ENCODE results near the gene WNT4.
A peak's percentile ranks its signal among the peaks of the same experiment; 100 is the strongest.

WNT4 gene

GRCh38 chr1:22163137-22163536 lies 20.2 kb upstream of the WNT4 start:
- no peak for DNase-seq

GRCh38 chr1:22159891-22160290 lies 17.0 kb upstream of the WNT4 start:
- DNase-seq: no peak

- no peak for DNase-seq
Measured at GRCh38 chr1:22158654-22159053, 15.8 kb upstream of the WNT4 start.

GRCh38 chr1:22157359-22157966 lies 14.6 kb upstream of the WNT4 start:
- DNase-seq: no peak

- DNase-seq: no peak
Measured at GRCh38 chr1:22155517-22155916, 12.6 kb upstream of the WNT4 start.

- DNase-seq: no peak
Measured at GRCh38 chr1:22154626-22155025, 11.7 kb upstream of the WNT4 start.

GRCh38 chr1:22153660-22154437 lies 11.0 kb upstream of the WNT4 start:
- no peak for DNase-seq

GRCh38 chr1:22150923-22151322 lies 8.0 kb upstream of the WNT4 start:
- DNase-seq: no peak

GRCh38 chr1:22142315-22143064 lies 407 bp downstream of the WNT4 start:
- DNase-seq: no peak

- no peak for DNase-seq
Measured at GRCh38 chr1:22141554-22142314, 1.2 kb downstream of the WNT4 start.

- no peak for DNase-seq
Measured at GRCh38 chr1:22140694-22141093, 2.2 kb downstream of the WNT4 start.

GRCh38 chr1:22139817-22140216 lies 3.1 kb downstream of the WNT4 start:
- DNase-seq: no peak

GRCh38 chr1:22139066-22139594 lies 3.8 kb downstream of the WNT4 start:
- no peak for DNase-seq

- no peak for DNase-seq
Measured at GRCh38 chr1:22137004-22137720, 5.7 kb downstream of the WNT4 start.

- DNase-seq: no peak
Measured at GRCh38 chr1:22133931-22134324, 9.0 kb downstream of the WNT4 start.

GRCh38 chr1:22133247-22133930 lies 9.5 kb downstream of the WNT4 start:
- DNase-seq: no peak

- no peak for DNase-seq
Measured at GRCh38 chr1:22132517-22133235, 10.2 kb downstream of the WNT4 start.

- DNase-seq: peak; percentile 33
Measured at GRCh38 chr1:22131875-22132486, 10.9 kb downstream of the WNT4 start.

- no peak for DNase-seq
Measured at GRCh38 chr1:22131062-22131461, 11.8 kb downstream of the WNT4 start.

- DNase-seq: no peak
Measured at GRCh38 chr1:22129501-22130117, 13.3 kb downstream of the WNT4 start.
